OCI-LY7 (cell line): ENCODE data around the gene GRB7. TPM values are rescaled to one million over a fixed set of nuclear protein-coding genes. Genes with fewer than 3 reads are reported as not detected.

Experiments
- BruUV-seq: library from RNA; stranded (reverse); fragments of 400-500 nt; replicated peaks from 2 replicates; lab custom pipeline; 2021; lab: Mats Ljungman, UMichigan
- CTCF ChIA-PET: fragments of 300-600 bp; sonication (Branson Sonifier 250); formaldehyde crosslinking; loops from one replicate; lab custom pipeline; 2022; ENCODE audit warnings: antibody characterized with exemption; ENCODE audit not compliant: unreplicated experiment; lab: Charles Lee
- POLR2A ChIA-PET: fragments of 300-600 bp; sonication (Branson Sonifier 250); formaldehyde crosslinking; loops from one replicate; lab custom pipeline; 2022; ENCODE audit warnings: antibody characterized with exemption; lab: Charles Lee
- DNase-seq: peaks from one replicate; pipeline ENCODE4 v3.0.0-alpha.2; 2015; ENCODE audit warnings: low spot score
- H2AFZ ChIP-seq: fragments of 200-600 bp; sonication (generic), shearing (Covaris generic); 2 replicates; pipeline ENCODE4 v1.6.1; 2014; ENCODE audit warnings: mild to moderate bottlenecking, antibody characterized with exemption, low read length, moderate library complexity
- H3K27ac ChIP-seq: fragments of 200-600 bp; sonication (generic); 2 replicates; pipeline ENCODE4 v1.5.1; 2014; ENCODE audit warnings: mixed run types, low read depth, mild to moderate bottlenecking, moderate library complexity, low read length, inconsistent platforms; ENCODE audit not compliant: poor library complexity, severe bottlenecking
- H3K36me3 ChIP-seq: fragments of 200-600 bp; sonication (generic); 2 replicates; pipeline ENCODE4 v1.6.1; 2014; ENCODE audit warnings: mild to moderate bottlenecking, antibody characterized with exemption, low read length, moderate library complexity, mixed read lengths; ENCODE audit not compliant: insufficient read depth
- H3K4me1 ChIP-seq: fragments of 200-600 bp; sonication (generic); 2 replicates; pipeline ENCODE4 v1.5.1; 2014; ENCODE audit warnings: mild to moderate bottlenecking, low read length; ENCODE audit not compliant: insufficient read depth, poor library complexity, severe bottlenecking
- H3K4me2 ChIP-seq: fragments of 200-600 bp; sonication (generic); 2 replicates; pipeline ENCODE4 v1.6.1; 2014; ENCODE audit warnings: mild to moderate bottlenecking, low read length
- H3K4me3 ChIP-seq: fragments of 200-600 bp; sonication (generic); 2 replicates; pipeline ENCODE4 v1.5.1; 2014; ENCODE audit warnings: mild to moderate bottlenecking, low read depth, low read length; ENCODE audit not compliant: poor library complexity, severe bottlenecking
- H3K79me2 ChIP-seq: fragments of 200-600 bp; sonication (generic); 2 replicates; pipeline ENCODE4 v1.6.1; 2016; ENCODE audit warnings: low read depth, mild to moderate bottlenecking, low read length, moderate library complexity, mixed read lengths; ENCODE audit not compliant: insufficient read depth
- H3K9me2 ChIP-seq: fragments of 200-600 bp; sonication (generic); 2 replicates; pipeline ENCODE4 v1.6.1; 2016; ENCODE audit warnings: mild to moderate bottlenecking, low read length, mixed read lengths; ENCODE audit not compliant: insufficient read depth
- H3K9me3 ChIP-seq: fragments of 200-600 bp; sonication (generic); 2 replicates; pipeline ENCODE4 v1.6.1; 2014; ENCODE audit warnings: mild to moderate bottlenecking, mixed run types, low read length, mixed read lengths
- H4K20me1 ChIP-seq: fragments of 200-600 bp; sonication (generic); 2 replicates; pipeline ENCODE4 v1.6.1; 2014; ENCODE audit warnings: mild to moderate bottlenecking, antibody characterized with exemption, low read length, moderate library complexity, mixed read lengths; ENCODE audit not compliant: insufficient read depth
- EZH2phosphoT487 ChIP-seq: fragments of 200-600 bp; sonication (generic); IDR thresholded peaks from 2 replicates; pipeline ENCODE4 v1.6.1; 2018; ENCODE audit warnings: low read depth, borderline replicate concordance, mild to moderate bottlenecking, mixed run types, antibody characterized with exemption, low read length, moderate library complexity, mixed read lengths
- intact Hi-C: fragments of 100-400 bp; cut with micrococcal nuclease; formaldehyde crosslinking; loops from one replicate; pipeline ENCODE4 v1.10.0; 2022; ENCODE audit not compliant: unreplicated experiment
- total RNA-seq, 2 experiments: library from RNA; depleted of rRNA in 1 of 2; stranded (reverse); fragments of >200 nt in 1 of 2; shearing (Covaris generic) in 1 of 2; gene quantifications; 2 replicates each; pipeline ENCODE4 v1.2.3, GENCODE V29; 2014 to 2022
- TF ChIP-seq, protein P1 (sequence below): fragments of 200-600 bp; sonication (generic); conservative IDR thresholded peaks from 2 replicates; pipeline ENCODE4 v1.5.1; 2014; ENCODE audit warnings: mild to moderate bottlenecking, antibody characterized with exemption, low read length, moderate library complexity, mixed read lengths

Gene GRB7
- total RNA-seq, 2 experiments from 2014 or later = 0.25 TPM; not detected in 1

DNA sequence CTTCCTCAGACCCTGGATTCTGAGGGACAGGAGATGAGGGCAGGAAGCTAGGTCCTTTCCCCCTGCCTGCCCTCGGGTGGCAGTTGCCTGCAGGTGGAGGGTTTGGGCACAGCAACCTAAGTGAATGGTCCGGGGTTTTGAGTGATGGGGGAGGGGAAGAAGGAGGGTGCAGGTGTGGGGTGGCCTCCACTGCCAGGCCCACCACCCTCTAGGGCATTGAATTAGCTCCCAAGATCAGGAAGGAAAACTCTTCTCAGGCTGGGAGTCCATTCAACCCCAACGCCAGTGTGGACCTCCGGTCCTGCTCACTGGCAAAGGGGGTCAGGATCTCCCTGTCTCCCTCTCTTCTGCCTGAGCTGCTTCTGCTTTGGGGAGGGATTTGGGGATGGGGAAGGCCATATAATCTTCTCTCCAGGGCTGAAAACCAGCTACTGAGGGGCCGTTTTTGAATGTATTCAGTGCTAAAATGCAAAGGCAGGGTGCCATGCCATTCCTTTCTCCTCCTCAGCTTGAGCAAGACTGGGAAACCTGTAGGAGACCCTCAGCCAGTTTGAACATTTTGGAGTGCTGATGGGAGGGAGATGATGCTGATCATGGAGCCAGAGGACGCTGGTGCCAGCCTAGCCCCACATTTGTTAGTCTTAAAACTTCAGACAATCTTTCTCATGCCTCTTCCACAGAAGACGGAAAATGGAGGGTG, 18.8 kb downstream of the GRB7 start:
- peak overlapping the region; percentile 94 for H3K4me2 ChIP-seq
- peak; percentile 89 for DNase-seq
- TF ChIP-seq EZH2phosphoT487 = no peak
- TF ChIP-seq, protein P1, sequence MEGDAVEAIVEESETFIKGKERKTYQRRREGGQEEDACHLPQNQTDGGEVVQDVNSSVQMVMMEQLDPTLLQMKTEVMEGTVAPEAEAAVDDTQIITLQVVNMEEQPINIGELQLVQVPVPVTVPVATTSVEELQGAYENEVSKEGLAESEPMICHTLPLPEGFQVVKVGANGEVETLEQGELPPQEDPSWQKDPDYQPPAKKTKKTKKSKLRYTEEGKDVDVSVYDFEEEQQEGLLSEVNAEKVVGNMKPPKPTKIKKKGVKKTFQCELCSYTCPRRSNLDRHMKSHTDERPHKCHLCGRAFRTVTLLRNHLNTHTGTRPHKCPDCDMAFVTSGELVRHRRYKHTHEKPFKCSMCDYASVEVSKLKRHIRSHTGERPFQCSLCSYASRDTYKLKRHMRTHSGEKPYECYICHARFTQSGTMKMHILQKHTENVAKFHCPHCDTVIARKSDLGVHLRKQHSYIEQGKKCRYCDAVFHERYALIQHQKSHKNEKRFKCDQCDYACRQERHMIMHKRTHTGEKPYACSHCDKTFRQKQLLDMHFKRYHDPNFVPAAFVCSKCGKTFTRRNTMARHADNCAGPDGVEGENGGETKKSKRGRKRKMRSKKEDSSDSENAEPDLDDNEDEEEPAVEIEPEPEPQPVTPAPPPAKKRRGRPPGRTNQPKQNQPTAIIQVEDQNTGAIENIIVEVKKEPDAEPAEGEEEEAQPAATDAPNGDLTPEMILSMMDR = peak; percentile 33; the same call in 1 of the 2 replicates
- ChIA-PET CTCF (interaction anchor here (0.6 kb wide), 1 partner anchor 88 kb away, joined by 3 read pairs; no protein-coding TSS in a partner anchor), POLR2A (interaction anchor here (0.6 to 3.8 kb wide), 11 partner anchors 10 to 202 kb away, joined by 3 to 27 read pairs (median 3); no protein-coding TSS in a partner anchor)
- peaks cover 19% of the 10 kb centered on the region for H3K36me3 ChIP-seq
- peaks cover 31% of the 10 kb centered on the region; the same call in 1 of the 2 replicates for H3K79me2 ChIP-seq
- intact Hi-C loops = loop anchor here (1.0 to 10.0 kb wide), 5 partner anchors 20 to 302 kb away; partner anchors contain the start of gene MED1
- H3K4me3 ChIP-seq = peak overlapping the region; percentile 67
- no peaks in the 10 kb centered on the region for H4K20me1 ChIP-seq
- peaks cover 90% of the 10 kb centered on the region for H3K4me1 ChIP-seq
- no peaks in the 10 kb centered on the region for H3K9me3 ChIP-seq
- BruUV-seq = no TSS peak
- H2AFZ ChIP-seq = no peak overlapping the region
- H3K27ac ChIP-seq = peak overlapping the region; percentile 99
- no peaks in the 10 kb centered on the region for H3K9me2 ChIP-seq

DNA sequence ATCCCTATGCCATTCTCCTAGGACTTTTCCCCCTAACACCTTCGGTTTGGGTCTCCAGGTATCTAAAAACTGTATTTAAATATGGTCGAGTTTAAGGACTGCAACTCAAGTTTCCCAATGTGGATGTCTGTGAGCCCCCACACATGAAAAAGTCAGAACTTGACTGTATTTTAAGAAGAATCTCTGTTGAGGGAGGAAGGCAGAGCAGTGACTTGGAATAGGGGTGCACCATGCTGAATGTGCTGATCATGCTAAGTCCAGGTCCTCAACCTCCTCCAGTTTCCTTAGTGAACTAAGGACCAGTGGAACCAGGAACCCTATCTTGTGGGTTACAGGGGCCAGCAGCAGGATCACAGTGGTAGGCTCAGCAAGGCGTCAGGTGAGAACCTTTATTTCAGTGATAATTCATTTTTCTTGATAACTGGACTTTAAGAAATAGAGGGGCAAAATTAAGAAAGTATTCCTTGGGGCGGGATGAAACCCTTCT, 19.5 kb downstream of the GRB7 start:
- peak overlapping the region; percentile 99 for H3K27ac ChIP-seq
- no peaks in the 10 kb centered on the region for H3K9me3 ChIP-seq
- peak overlapping the region; percentile 67 for H3K4me3 ChIP-seq
- H4K20me1 ChIP-seq = no peaks in the 10 kb centered on the region
- DNase-seq = no peak
- H3K4me2 ChIP-seq = peak overlapping the region; percentile 94
- no peak overlapping the region for H2AFZ ChIP-seq
- intact Hi-C loops = loop anchor here (5.0 to 10.0 kb wide), 3 partner anchors 90 to 302 kb away; partner anchors contain the start of gene MED1
- TSS peak; percentile 40 for BruUV-seq
- TF ChIP-seq EZH2phosphoT487 = no peak
- TF ChIP-seq, protein P1 = no peak
- ChIA-PET CTCF (no interaction called here), POLR2A (interaction anchor here (1.0 to 3.1 kb wide), 5 partner anchors 9 to 105 kb away, joined by 5 to 24 read pairs (median 18); no protein-coding TSS in a partner anchor)
- peaks cover 31% of the 10 kb centered on the region; the same call in 1 of the 2 replicates for H3K79me2 ChIP-seq
- peaks cover 26% of the 10 kb centered on the region for H3K36me3 ChIP-seq
- H3K4me1 ChIP-seq = peaks cover 86% of the 10 kb centered on the region
- H3K9me2 ChIP-seq = no peaks in the 10 kb centered on the region
